Esophagus squamous epithelium (tissue), 5 donors: ENCODE data around the gene CDC40. TPM values are rescaled to one million over a fixed set of nuclear protein-coding genes. Genes with fewer than 3 reads are reported as not detected.
A peak's percentile ranks its signal among the peaks of the same experiment; 100 is the strongest.

Source experiments
- DNase-seq: peaks from one replicate; lab custom pipeline; 2025; lab: John Stamatoyannopoulos, UW
- H3K27ac ChIP-seq, 4 donors: fragments of 200-600 bp; sonication (generic); one replicate each; pipeline ENCODE4 v1.5.1; 2016 to 2019; ENCODE audit warnings: mild to moderate bottlenecking in 1 of 4
- H3K27me3 ChIP-seq, 4 donors: fragments of 200-600 bp; sonication (generic); 1 replicate in 3 of 4; 2 replicates in 1 of 4; pipeline versions ENCODE4 v1.5.1 to v1.6.0; 2017 to 2021; ENCODE audit warnings: antibody characterized with exemption in 1 of 4
- H3K36me3 ChIP-seq, 3 donors: fragments of 200-600 bp; sonication (generic); one replicate each; pipeline ENCODE4 v1.5.1; 2016 to 2019
- H3K4me1 ChIP-seq, 3 donors: fragments of 200-600 bp; sonication (generic); one replicate each; pipeline ENCODE4 v1.5.1; 2017 to 2019
- H3K4me3 ChIP-seq, 4 donors: fragments of 200-600 bp; sonication (generic); 1 replicate in 3 of 4; 2 replicates in 1 of 4; pipeline ENCODE4 v1.5.1; 2016 to 2019; ENCODE audit warnings: mild to moderate bottlenecking in 2 of 4, moderate library complexity in 1 of 4
- H3K9me3 ChIP-seq, 3 donors: fragments of 200-600 bp; sonication (generic); one replicate each; pipeline ENCODE4 v1.5.1; 2016 to 2019
- POLR2A ChIP-seq, 4 donors: fragments of 450-650 bp; IDR thresholded peaks; one replicate each; pipeline ENCODE4 v1.6.1; 2017; ENCODE audit warnings: antibody characterized with exemption in 4 of 4, mild to moderate bottlenecking in 4 of 4, moderate library complexity in 3 of 4
- WGBS, 2 donors: methylation state at CpG; one replicate each; pipeline ENCODE4 v1.1.5; 2018; 5-methylcytosine and 5-hydroxymethylcytosine counted together
- intact Hi-C: fragments of 100-400 bp; cut with DNase I; formaldehyde crosslinking; loops from one replicate; pipeline ENCODE4 v1.15.0; 2022
- total RNA-seq, 4 donors: library from RNA; depleted of rRNA; stranded (reverse); fragments of >200 nt; gene quantifications; one replicate each; pipeline ENCODE4 v1.1.0, GENCODE V29; 2016
- TF ChIP-seq, protein P1 (sequence below), 6 experiments: fragments of 450-650 bp in 4 of 6; fragments of 200-600 bp in 2 of 6; sonication (generic) in 2 of 6; IDR thresholded peaks; one replicate each; pipeline ENCODE4 v1.5.1; 2016 to 2019; ENCODE audit warnings: antibody characterized with exemption in 6 of 6, mild to moderate bottlenecking in 4 of 6, moderate library complexity in 4 of 6
- donor health status: DM: yes; HTN: yes; CAD: no.

CDC40 gene
- total RNA-seq, result 10 to 100 TPM in 3 of 4 donors, 1 to 10 TPM in 1; 6.9 to 19.3 (median 16.6) TPM

DNA sequence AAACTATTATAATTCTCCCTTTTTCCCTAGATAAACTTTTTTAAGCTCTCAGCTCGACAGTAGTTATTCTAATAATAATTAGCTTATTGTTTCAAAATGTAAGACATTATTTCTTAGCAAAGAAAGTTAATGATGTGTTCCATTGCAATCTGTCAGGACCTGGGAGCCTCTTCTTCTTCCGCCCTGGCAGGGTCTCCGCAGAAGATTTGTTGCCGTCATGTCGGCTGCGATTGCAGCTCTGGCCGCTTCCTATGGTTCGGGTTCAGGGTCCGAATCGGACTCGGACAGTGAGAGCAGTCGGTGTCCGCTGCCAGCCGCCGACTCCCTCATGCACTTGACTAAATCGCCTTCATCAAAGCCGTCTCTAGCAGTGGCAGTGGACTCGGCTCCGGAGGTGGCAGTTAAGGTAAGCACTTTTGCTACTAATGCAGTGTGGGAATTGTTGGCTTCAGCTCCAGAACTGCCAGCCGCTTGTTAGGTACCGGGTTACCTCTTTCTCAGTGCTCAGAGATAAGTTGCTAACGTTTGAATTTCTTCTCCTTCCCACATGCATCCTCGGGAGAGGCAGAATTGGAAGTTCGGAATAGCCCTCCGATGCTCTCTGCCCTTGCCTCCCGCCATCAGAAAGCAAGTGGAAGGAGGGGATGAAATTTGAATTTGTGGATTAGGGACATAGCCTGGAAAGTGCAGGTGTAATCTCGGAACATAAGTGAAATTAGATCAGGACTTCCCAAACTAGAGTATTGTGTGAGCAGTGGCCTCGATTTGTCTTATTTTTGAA is at the start of gene CDC40:
Gene CDC40 (plus strand): TSS at position 200 of the 781 bp plus-strand sequence. CDS start 18 bp downstream, at position 218.
- WGBS, 2 donors, result 0 to 1% methylated on average over 11 to 22 of the region's 28 CpGs
- DNase-seq, result no peak
- peak within 1 kb of the TSS; percentile 72 to 84 (median 82) for H3K4me3 ChIP-seq
- H3K9me3 ChIP-seq, result no peaks in the 10 kb centered on the region
- H3K27me3 ChIP-seq, result no peaks in the 10 kb centered on the region
- intact Hi-C loops, result loop anchor here (10.0 kb wide), 1 partner anchor 214 kb away; no protein-coding TSS in a partner anchor
- TF ChIP-seq POLR2A (IDR thresholded peaks at IDR 0.05), result peak in 1 of 4 donors; percentile 37
- TF ChIP-seq, protein P1, sequence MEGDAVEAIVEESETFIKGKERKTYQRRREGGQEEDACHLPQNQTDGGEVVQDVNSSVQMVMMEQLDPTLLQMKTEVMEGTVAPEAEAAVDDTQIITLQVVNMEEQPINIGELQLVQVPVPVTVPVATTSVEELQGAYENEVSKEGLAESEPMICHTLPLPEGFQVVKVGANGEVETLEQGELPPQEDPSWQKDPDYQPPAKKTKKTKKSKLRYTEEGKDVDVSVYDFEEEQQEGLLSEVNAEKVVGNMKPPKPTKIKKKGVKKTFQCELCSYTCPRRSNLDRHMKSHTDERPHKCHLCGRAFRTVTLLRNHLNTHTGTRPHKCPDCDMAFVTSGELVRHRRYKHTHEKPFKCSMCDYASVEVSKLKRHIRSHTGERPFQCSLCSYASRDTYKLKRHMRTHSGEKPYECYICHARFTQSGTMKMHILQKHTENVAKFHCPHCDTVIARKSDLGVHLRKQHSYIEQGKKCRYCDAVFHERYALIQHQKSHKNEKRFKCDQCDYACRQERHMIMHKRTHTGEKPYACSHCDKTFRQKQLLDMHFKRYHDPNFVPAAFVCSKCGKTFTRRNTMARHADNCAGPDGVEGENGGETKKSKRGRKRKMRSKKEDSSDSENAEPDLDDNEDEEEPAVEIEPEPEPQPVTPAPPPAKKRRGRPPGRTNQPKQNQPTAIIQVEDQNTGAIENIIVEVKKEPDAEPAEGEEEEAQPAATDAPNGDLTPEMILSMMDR (IDR thresholded peaks at IDR 0.05), result no peak
- no peaks in the 10 kb centered on the region for H3K36me3 ChIP-seq
- H3K27ac ChIP-seq, result peak within 1 kb of the TSS; percentile 80 to 92 (median 90)
- peaks cover 24 to 54% (median 27%) of the 10 kb centered on the region in 3 donors for H3K4me1 ChIP-seq

DNA sequence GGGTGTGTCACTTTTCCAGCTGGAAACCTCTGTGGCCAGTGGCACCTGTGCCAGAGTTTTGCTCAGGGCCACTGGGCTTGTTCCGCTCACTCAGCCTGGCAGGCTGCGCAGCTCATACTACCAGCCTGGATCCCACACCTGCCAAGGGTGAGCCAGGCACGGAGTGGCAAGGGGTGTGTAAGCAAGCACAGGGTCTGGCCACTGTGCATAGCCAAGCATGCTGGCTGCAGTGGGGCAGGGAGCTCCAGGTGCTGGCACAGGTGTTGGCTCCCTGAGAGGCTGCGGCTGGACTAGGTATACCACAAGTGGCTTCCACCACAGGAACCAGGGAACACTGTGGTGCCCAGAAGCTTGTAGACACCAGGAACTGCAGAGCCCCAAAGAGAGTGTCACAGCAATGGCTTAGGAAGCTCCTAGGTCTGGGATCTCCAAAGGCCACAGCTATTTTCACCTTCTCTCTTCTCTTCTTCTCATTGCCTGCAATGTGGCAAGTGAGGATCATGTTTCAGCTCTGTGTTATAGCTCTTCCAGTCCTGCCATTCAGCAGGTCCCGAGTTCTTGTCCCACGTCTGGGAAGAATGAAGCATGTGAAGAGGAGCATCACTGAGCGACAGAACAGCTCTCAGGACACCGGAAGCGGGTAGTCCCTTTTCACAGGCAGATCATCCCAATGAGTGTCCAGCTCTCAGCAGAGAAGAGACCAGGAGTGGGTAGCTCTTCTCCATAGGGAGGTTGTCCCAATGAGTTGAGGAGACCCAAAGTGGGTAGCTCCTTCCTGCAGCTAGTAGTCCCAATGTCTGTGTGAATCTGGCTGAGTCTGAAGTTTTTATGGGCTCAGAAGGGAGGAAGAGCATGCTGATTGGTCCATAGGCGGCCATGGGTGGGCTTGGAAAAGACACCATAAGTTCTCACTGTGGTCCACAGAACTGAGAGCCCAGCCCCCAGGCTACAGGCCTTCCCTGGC is 42.0 kb upstream of the CDC40 start:
- no peak overlapping the region for H3K4me3 ChIP-seq
- no peaks in the 10 kb centered on the region for H3K4me1 ChIP-seq
- H3K36me3 ChIP-seq, result peaks cover 0 to 12% (median 0%) of the 10 kb centered on the region in 3 donors
- peaks cover 0 to 15% (median 0%) of the 10 kb centered on the region in 3 donors for H3K9me3 ChIP-seq
- no peak overlapping the region for H3K27ac ChIP-seq
- H3K27me3 ChIP-seq, result no peaks in the 10 kb centered on the region
- intact Hi-C loops, result no loop called here
- TF ChIP-seq POLR2A (IDR thresholded peaks at IDR 0.05), result no peak
- TF ChIP-seq, protein P1 (IDR thresholded peaks at IDR 0.05), result no peak
- no peak for DNase-seq
- 87 to 98% methylated on average over 6 to 8 of the region's 10 CpGs for WGBS, 2 donors

DNA sequence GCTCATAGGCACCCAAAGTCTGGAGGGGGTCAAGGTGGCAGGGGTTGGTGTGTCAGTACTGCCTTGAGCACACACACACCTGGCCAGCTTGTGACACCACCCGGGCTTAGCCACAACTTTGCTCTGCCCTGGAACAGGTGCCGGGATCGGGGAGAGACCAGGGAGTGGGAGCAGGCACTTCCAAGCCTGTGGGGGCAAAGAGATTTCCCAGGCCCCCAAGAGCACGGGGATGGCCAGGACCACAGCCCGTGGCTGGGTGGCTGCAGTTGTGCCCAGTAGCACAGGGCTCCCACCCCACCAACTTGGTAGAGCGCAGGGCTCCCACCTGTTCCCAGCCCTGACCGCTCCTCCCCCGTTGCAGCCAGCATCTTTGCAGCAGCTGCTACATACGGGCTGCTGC is 41.2 kb upstream of the CDC40 start:
- 100% methylated on average over 1 to 4 of the region's 9 CpGs for WGBS, 2 donors
- Histone ChIP-seq H3K4me1 (no peaks in the 10 kb centered on the region), H3K27me3 (no peaks in the 10 kb centered on the region), H3K36me3 (peaks cover 0 to 12% (median 0%) of the 10 kb centered on the region in 3 donors), H3K4me3 (no peak overlapping the region), H3K27ac (no peak overlapping the region), H3K9me3 (peaks cover 0 to 15% (median 0%) of the 10 kb centered on the region in 3 donors)
- TF ChIP-seq, protein P1 (IDR thresholded peaks at IDR 0.05), result no peak
- no peak for TF ChIP-seq POLR2A (IDR thresholded peaks at IDR 0.05)
- DNase-seq, result no peak
- intact Hi-C loops, result no loop called here

DNA sequence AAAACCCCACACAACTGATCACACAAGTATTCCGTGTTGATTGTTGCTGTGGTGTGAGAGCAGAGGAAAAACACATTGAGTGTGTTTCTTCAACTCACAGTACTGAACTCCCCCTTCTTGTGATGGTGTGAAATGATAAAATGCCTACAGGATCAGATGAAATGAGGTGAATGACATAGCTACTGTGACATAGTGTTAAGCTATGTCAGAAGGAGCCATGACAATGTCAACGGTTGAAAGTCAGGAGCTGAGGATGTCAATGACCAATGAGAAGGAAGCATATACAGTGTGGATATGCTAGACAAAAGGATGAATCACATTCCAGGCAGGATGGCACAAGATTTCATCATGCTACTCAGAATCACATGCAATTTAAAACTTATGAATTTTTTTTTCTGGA is 39.6 kb upstream of the CDC40 start:
- H3K9me3 ChIP-seq, result peaks cover 0 to 15% (median 0%) of the 10 kb centered on the region in 3 donors
- H3K4me3 ChIP-seq, result no peak overlapping the region
- H3K27ac ChIP-seq, result no peak overlapping the region
- intact Hi-C loops, result no loop called here
- TF ChIP-seq, protein P1 (IDR thresholded peaks at IDR 0.05), result no peak
- TF ChIP-seq POLR2A (IDR thresholded peaks at IDR 0.05), result no peak
- no peaks in the 10 kb centered on the region for H3K27me3 ChIP-seq
- H3K36me3 ChIP-seq, result peaks cover 0 to 12% (median 0%) of the 10 kb centered on the region in 3 donors
- WGBS, 2 donors, result 49 to 61% methylated on average over 2 of the region's 2 CpGs
- no peak for DNase-seq
- no peaks in the 10 kb centered on the region for H3K4me1 ChIP-seq
